ENCODE data around the gene SOX6.

SOX6 gene

GRCh38 chr11:15975742-15976141, 380.6 kb downstream of the SOX6 start:
- no peak overlapping the region for H3K27ac ChIP-seq
- no peak for TF ChIP-seq CTCF (conservative IDR thresholded peaks at IDR 0.05)

- TF ChIP-seq CTCF (conservative IDR thresholded peaks at IDR 0.05) = no peak
- H3K27ac ChIP-seq = no peak overlapping the region
These were observed 383.5 kb downstream of the SOX6 start for GRCh38 chr11:15972838-15973237.

GRCh38 chr11:15971215-15971546, 385.2 kb downstream of the SOX6 start:
- H3K27ac ChIP-seq = peak overlapping the region; percentile 81
- no peak for TF ChIP-seq CTCF (conservative IDR thresholded peaks at IDR 0.05)

- H3K27ac ChIP-seq = peak overlapping the region; percentile 81
These were observed 385.7 kb downstream of the SOX6 start for GRCh38 chr11:15970506-15971214.

GRCh38 chr11:15969701-15970329, 386.5 kb downstream of the SOX6 start:
- peak overlapping the region; percentile 81 for H3K27ac ChIP-seq
- no peak for TF ChIP-seq CTCF (conservative IDR thresholded peaks at IDR 0.05)

More at GRCh38 chr11:15970506-15971214, 385.7 kb downstream of the SOX6 start:
- no peak; the same call in 1 of the 2 replicates for TF ChIP-seq CTCF (conservative IDR thresholded peaks at IDR 0.05)

GRCh38 chr11:15969281-15969680, 387.1 kb downstream of the SOX6 start:
- H3K27ac ChIP-seq = peak overlapping the region; percentile 81
- TF ChIP-seq CTCF (conservative IDR thresholded peaks at IDR 0.05) = no peak

- TF ChIP-seq CTCF (conservative IDR thresholded peaks at IDR 0.05) = no peak
- peak overlapping the region; percentile 81 for H3K27ac ChIP-seq
These were observed 387.8 kb downstream of the SOX6 start for GRCh38 chr11:15968461-15969130.
